ENCODE measurements around the gene CDH19. TPM values are rescaled to one million over a fixed set of nuclear protein-coding genes. Genes with fewer than 3 reads are reported as not detected.

Gene CDH19
- total RNA-seq = not detected in 2 replicates

- Mint-ChIP-seq H3K4me1 (ENCODE audit: low read depth) (no peaks in the 10 kb centered on the region), H3K27ac (no peak within 1 kb of the TSS), H3K36me3 (ENCODE audit: low read depth) (no peaks in the 10 kb centered on the region), H3K4me3 (ENCODE audit: low read depth) (no peak within 1 kb of the TSS), H3K27me3 (ENCODE audit: low read depth) (no peaks in the 10 kb centered on the region), H3K9me3 (no peaks in the 10 kb centered on the region)
- DNase-seq (ENCODE audit: low spot score) = no peak
- intact Hi-C loops (cut with micrococcal nuclease) = no loop called here
Measured at GRCh38 chr18:66603941-66604627, at the start of gene CDH19. Gene CDH19 (minus strand): TSS chr18:66604090. CDS start chr18:66572204, 31,886 bp downstream.

- no peaks in the 10 kb centered on the region for H3K36me3 Mint-ChIP-seq (ENCODE audit: low read depth)
- no peak overlapping the region for H3K27ac Mint-ChIP-seq
- intact Hi-C loops (cut with micrococcal nuclease) = no loop called here
- H3K4me1 Mint-ChIP-seq (ENCODE audit: low read depth) = no peaks in the 10 kb centered on the region
- no peak overlapping the region for H3K4me3 Mint-ChIP-seq (ENCODE audit: low read depth)
- no peak for DNase-seq (ENCODE audit: low spot score)
- no peaks in the 10 kb centered on the region for H3K27me3 Mint-ChIP-seq (ENCODE audit: low read depth)
- peaks cover 29% of the 10 kb centered on the region for H3K9me3 Mint-ChIP-seq
Measured at GRCh38 chr18:66647671-66648070, 43.8 kb upstream of the CDH19 start.

- intact Hi-C loops (cut with micrococcal nuclease) = no loop called here
- no peak for DNase-seq (ENCODE audit: low spot score)
- H3K4me1 Mint-ChIP-seq (ENCODE audit: low read depth) = no peaks in the 10 kb centered on the region
- H3K27ac Mint-ChIP-seq = no peak overlapping the region
- no peaks in the 10 kb centered on the region for H3K36me3 Mint-ChIP-seq (ENCODE audit: low read depth)
- H3K9me3 Mint-ChIP-seq = peaks cover 22% of the 10 kb centered on the region
- no peaks in the 10 kb centered on the region for H3K27me3 Mint-ChIP-seq (ENCODE audit: low read depth)
- H3K4me3 Mint-ChIP-seq (ENCODE audit: low read depth) = no peak overlapping the region
Measured at GRCh38 chr18:66646609-66647008, 42.7 kb upstream of the CDH19 start.

- H3K36me3 Mint-ChIP-seq (ENCODE audit: low read depth) = no peaks in the 10 kb centered on the region
- H3K9me3 Mint-ChIP-seq = peaks cover 23% of the 10 kb centered on the region
- DNase-seq (ENCODE audit: low spot score) = no peak
- H3K4me3 Mint-ChIP-seq (ENCODE audit: low read depth) = no peak overlapping the region
- H3K27ac Mint-ChIP-seq = no peak overlapping the region
- H3K4me1 Mint-ChIP-seq (ENCODE audit: low read depth) = no peaks in the 10 kb centered on the region
- intact Hi-C loops (cut with micrococcal nuclease) = no loop called here
- no peaks in the 10 kb centered on the region for H3K27me3 Mint-ChIP-seq (ENCODE audit: low read depth)
Measured at GRCh38 chr18:66645983-66646382, 42.1 kb upstream of the CDH19 start.

- Mint-ChIP-seq H3K4me3 (ENCODE audit: low read depth) (no peak overlapping the region), H3K36me3 (ENCODE audit: low read depth) (no peaks in the 10 kb centered on the region), H3K27me3 (ENCODE audit: low read depth) (no peaks in the 10 kb centered on the region), H3K4me1 (ENCODE audit: low read depth) (no peaks in the 10 kb centered on the region), H3K27ac (no peak overlapping the region), H3K9me3 (peaks cover 26% of the 10 kb centered on the region)
- intact Hi-C loops (cut with micrococcal nuclease) = no loop called here
- no peak for DNase-seq (ENCODE audit: low spot score)
Measured at GRCh38 chr18:66641056-66641455, 37.2 kb upstream of the CDH19 start.

GRCh38 chr18:66640431-66640830 lies 36.5 kb upstream of the CDH19 start:
- peaks cover 26% of the 10 kb centered on the region for H3K9me3 Mint-ChIP-seq
- no peaks in the 10 kb centered on the region for H3K36me3 Mint-ChIP-seq (ENCODE audit: low read depth)
- intact Hi-C loops (cut with micrococcal nuclease) = no loop called here
- no peaks in the 10 kb centered on the region for H3K4me1 Mint-ChIP-seq (ENCODE audit: low read depth)
- H3K27me3 Mint-ChIP-seq (ENCODE audit: low read depth) = no peaks in the 10 kb centered on the region
- no peak for DNase-seq (ENCODE audit: low spot score)
- H3K27ac Mint-ChIP-seq = no peak overlapping the region
- H3K4me3 Mint-ChIP-seq (ENCODE audit: low read depth) = no peak overlapping the region

GRCh38 chr18:66638856-66639629 lies 35.2 kb upstream of the CDH19 start:
- Mint-ChIP-seq H3K4me3 (ENCODE audit: low read depth) (no peak overlapping the region), H3K9me3 (peaks cover 20% of the 10 kb centered on the region), H3K36me3 (ENCODE audit: low read depth) (no peaks in the 10 kb centered on the region)

GRCh38 chr18:66635342-66635741 lies 31.5 kb upstream of the CDH19 start:
- peaks cover 15% of the 10 kb centered on the region for H3K9me3 Mint-ChIP-seq
- H3K4me3 Mint-ChIP-seq (ENCODE audit: low read depth) = no peak overlapping the region
- intact Hi-C loops (cut with micrococcal nuclease) = no loop called here
- no peaks in the 10 kb centered on the region for H3K36me3 Mint-ChIP-seq (ENCODE audit: low read depth)
- DNase-seq (ENCODE audit: low spot score) = no peak
- H3K4me1 Mint-ChIP-seq (ENCODE audit: low read depth) = no peaks in the 10 kb centered on the region
- H3K27ac Mint-ChIP-seq = no peak overlapping the region
- H3K27me3 Mint-ChIP-seq (ENCODE audit: low read depth) = no peaks in the 10 kb centered on the region

More at GRCh38 chr18:66638856-66639629, 35.2 kb upstream of the CDH19 start:
- no peak overlapping the region for H3K27ac Mint-ChIP-seq
- no peaks in the 10 kb centered on the region for H3K27me3 Mint-ChIP-seq (ENCODE audit: low read depth)
- no peaks in the 10 kb centered on the region for H3K4me1 Mint-ChIP-seq (ENCODE audit: low read depth)
- DNase-seq (ENCODE audit: low spot score) = no peak
- intact Hi-C loops (cut with micrococcal nuclease) = no loop called here

- Mint-ChIP-seq H3K9me3 (peaks cover 25% of the 10 kb centered on the region), H3K27me3 (ENCODE audit: low read depth) (no peaks in the 10 kb centered on the region), H3K36me3 (ENCODE audit: low read depth) (no peaks in the 10 kb centered on the region), H3K4me1 (ENCODE audit: low read depth) (no peaks in the 10 kb centered on the region), H3K27ac (no peak overlapping the region), H3K4me3 (ENCODE audit: low read depth) (no peak overlapping the region)
- intact Hi-C loops (cut with micrococcal nuclease) = no loop called here
- no peak for DNase-seq (ENCODE audit: low spot score)
Measured at GRCh38 chr18:66632756-66633155, 28.9 kb upstream of the CDH19 start.

GRCh38 chr18:66630831-66631230 lies 26.9 kb upstream of the CDH19 start:
- Mint-ChIP-seq H3K4me3 (ENCODE audit: low read depth) (no peak overlapping the region), H3K36me3 (ENCODE audit: low read depth) (no peaks in the 10 kb centered on the region), H3K27me3 (ENCODE audit: low read depth) (no peaks in the 10 kb centered on the region)

GRCh38 chr18:66623821-66624220 lies 19.9 kb upstream of the CDH19 start:
- no peaks in the 10 kb centered on the region for H3K27me3 Mint-ChIP-seq (ENCODE audit: low read depth)
- H3K27ac Mint-ChIP-seq = no peak overlapping the region
- H3K36me3 Mint-ChIP-seq (ENCODE audit: low read depth) = no peaks in the 10 kb centered on the region
- H3K9me3 Mint-ChIP-seq = peaks cover 30% of the 10 kb centered on the region
- H3K4me3 Mint-ChIP-seq (ENCODE audit: low read depth) = no peak overlapping the region
- no peak for DNase-seq (ENCODE audit: low spot score)
- H3K4me1 Mint-ChIP-seq (ENCODE audit: low read depth) = no peaks in the 10 kb centered on the region
- intact Hi-C loops (cut with micrococcal nuclease) = no loop called here

More at GRCh38 chr18:66630831-66631230, 26.9 kb upstream of the CDH19 start:
- no peak for DNase-seq (ENCODE audit: low spot score)
- intact Hi-C loops (cut with micrococcal nuclease) = no loop called here
- H3K4me1 Mint-ChIP-seq (ENCODE audit: low read depth) = no peaks in the 10 kb centered on the region
- H3K9me3 Mint-ChIP-seq = peaks cover 34% of the 10 kb centered on the region
- H3K27ac Mint-ChIP-seq = no peak overlapping the region

- Mint-ChIP-seq H3K4me3 (ENCODE audit: low read depth) (no peak overlapping the region), H3K36me3 (ENCODE audit: low read depth) (no peaks in the 10 kb centered on the region), H3K27me3 (ENCODE audit: low read depth) (no peaks in the 10 kb centered on the region), H3K4me1 (ENCODE audit: low read depth) (no peaks in the 10 kb centered on the region), H3K9me3 (peaks cover 23% of the 10 kb centered on the region), H3K27ac (no peak overlapping the region)
- intact Hi-C loops (cut with micrococcal nuclease) = no loop called here
- DNase-seq (ENCODE audit: low spot score) = no peak
Measured at GRCh38 chr18:66621816-66622576, 18.1 kb upstream of the CDH19 start.

GRCh38 chr18:66616523-66616983 lies 12.7 kb upstream of the CDH19 start:
- H3K4me3 Mint-ChIP-seq (ENCODE audit: low read depth) = no peak overlapping the region
- H3K27me3 Mint-ChIP-seq (ENCODE audit: low read depth) = no peaks in the 10 kb centered on the region
- DNase-seq (ENCODE audit: low spot score) = no peak
- intact Hi-C loops (cut with micrococcal nuclease) = no loop called here
- peaks cover 3% of the 10 kb centered on the region for H3K9me3 Mint-ChIP-seq
- no peaks in the 10 kb centered on the region for H3K4me1 Mint-ChIP-seq (ENCODE audit: low read depth)
- no peaks in the 10 kb centered on the region for H3K36me3 Mint-ChIP-seq (ENCODE audit: low read depth)
- H3K27ac Mint-ChIP-seq = no peak overlapping the region
